Mesothelial cell of epicardium (in vitro differentiated cells): ENCODE data around the gene ANKRD39. TPM values are rescaled to one million over a fixed set of nuclear protein-coding genes. Genes with fewer than 3 reads are reported as not detected.

Experiments
- DNase-seq, 2 experiments: peaks; one replicate each; pipeline ENCODE4 v3.0.0; 2021; ENCODE audit warnings: low spot score in 2 of 2; ENCODE audit not compliant: unreplicated experiment in 2 of 2
- H3K27ac Mint-ChIP-seq: 2 replicates; pipeline ENCODE4 v1.8.0; 2021; ENCODE audit warnings: mixed read lengths
- H3K27me3 Mint-ChIP-seq: 2 replicates; pipeline ENCODE4 v1.8.0; 2021; ENCODE audit warnings: low read depth, mixed read lengths
- H3K36me3 Mint-ChIP-seq: 2 replicates; pipeline ENCODE4 v1.8.0; 2021; ENCODE audit warnings: mixed read lengths
- H3K4me1 Mint-ChIP-seq: 2 replicates; pipeline ENCODE4 v1.8.0; 2021; ENCODE audit warnings: mixed read lengths
- H3K4me3 Mint-ChIP-seq: 2 replicates; pipeline ENCODE4 v1.8.0; 2021; ENCODE audit warnings: mild to moderate bottlenecking, moderate library complexity, mixed read lengths
- H3K9me3 Mint-ChIP-seq: 2 replicates; pipeline ENCODE4 v1.8.0; 2021; ENCODE audit warnings: mixed read lengths
- total RNA-seq: library from RNA; stranded (reverse); gene quantifications from 3 replicates; pipeline ENCODE4 v1.2.1, GENCODE V29; 2021
- TF ChIP-seq, protein P1 (sequence below): fragments of 200-600 bp; sonication (generic); IDR thresholded peaks from one replicate; pipeline ENCODE4 v1.5.0; 2021; ENCODE audit warnings: antibody characterized with exemption; ENCODE audit not compliant: unreplicated experiment

Gene ANKRD39
- total RNA-seq, 1 donor from 2014 or later = 17.4 TPM

DNA sequence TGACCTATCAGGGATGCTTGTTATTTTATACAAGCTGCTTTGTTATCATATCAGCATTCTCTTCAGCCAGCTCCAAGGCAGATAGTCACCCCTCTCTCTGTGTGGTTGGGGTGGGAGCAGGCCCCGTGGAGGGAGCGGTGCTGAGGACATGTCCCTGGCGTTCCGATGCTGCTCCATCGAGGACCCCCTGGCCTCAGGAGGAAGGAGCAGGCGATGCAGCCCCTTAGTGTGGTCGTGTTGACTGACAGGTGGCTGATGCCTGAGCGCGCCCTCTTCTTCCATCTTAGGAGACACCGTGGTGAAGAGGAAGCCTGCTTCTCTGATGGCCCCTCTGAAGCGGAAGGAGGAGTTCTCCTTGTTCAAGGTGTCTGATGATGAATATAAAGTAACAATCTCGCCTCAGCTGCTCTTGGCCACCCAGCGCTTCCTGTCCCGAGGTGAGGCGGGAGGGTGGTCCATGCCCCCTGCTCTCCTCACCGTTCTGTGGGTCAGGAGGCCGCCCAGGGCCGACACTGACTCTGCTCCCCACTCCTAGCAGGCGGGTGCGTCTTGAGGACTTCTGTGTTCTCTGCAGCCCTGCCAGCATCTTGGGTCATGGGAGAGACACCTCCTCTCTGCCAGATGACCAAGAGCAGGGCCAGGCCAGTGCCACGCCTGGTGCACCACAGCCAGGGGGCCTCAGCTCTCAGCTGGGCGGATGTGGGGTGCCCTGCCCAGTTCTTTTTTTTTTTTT lies 31.1 kb downstream of the ANKRD39 start:
- no peak overlapping the region for H3K27ac Mint-ChIP-seq
- no peak overlapping the region for H3K4me3 Mint-ChIP-seq
- peaks cover 23% of the 10 kb centered on the region for H3K36me3 Mint-ChIP-seq
- no peaks in the 10 kb centered on the region for H3K9me3 Mint-ChIP-seq
- peaks cover 25% of the 10 kb centered on the region for H3K4me1 Mint-ChIP-seq
- no peaks in the 10 kb centered on the region for H3K27me3 Mint-ChIP-seq
- TF ChIP-seq, protein P1, sequence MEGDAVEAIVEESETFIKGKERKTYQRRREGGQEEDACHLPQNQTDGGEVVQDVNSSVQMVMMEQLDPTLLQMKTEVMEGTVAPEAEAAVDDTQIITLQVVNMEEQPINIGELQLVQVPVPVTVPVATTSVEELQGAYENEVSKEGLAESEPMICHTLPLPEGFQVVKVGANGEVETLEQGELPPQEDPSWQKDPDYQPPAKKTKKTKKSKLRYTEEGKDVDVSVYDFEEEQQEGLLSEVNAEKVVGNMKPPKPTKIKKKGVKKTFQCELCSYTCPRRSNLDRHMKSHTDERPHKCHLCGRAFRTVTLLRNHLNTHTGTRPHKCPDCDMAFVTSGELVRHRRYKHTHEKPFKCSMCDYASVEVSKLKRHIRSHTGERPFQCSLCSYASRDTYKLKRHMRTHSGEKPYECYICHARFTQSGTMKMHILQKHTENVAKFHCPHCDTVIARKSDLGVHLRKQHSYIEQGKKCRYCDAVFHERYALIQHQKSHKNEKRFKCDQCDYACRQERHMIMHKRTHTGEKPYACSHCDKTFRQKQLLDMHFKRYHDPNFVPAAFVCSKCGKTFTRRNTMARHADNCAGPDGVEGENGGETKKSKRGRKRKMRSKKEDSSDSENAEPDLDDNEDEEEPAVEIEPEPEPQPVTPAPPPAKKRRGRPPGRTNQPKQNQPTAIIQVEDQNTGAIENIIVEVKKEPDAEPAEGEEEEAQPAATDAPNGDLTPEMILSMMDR = no peak
- no peak for DNase-seq

DNA sequence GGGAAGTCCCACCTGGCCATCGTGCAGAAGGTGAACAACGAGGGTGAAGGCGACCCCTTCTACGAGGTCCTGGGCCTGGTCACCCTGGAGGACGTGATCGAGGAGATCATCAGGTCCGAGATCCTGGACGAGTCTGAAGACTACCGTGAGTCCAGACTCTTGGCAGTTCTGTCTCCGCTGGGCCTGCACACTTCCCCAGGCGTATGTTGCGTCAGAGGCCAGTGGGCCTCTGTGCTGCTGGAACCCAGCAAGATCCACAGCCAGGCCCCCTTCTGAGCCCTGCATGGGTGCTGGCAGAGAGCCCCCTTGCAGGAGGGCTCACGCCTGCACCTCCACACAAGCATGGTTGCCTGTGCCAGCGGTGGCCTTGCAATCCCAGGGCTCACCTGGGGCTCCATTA lies 32.8 kb downstream of the ANKRD39 start:
- Mint-ChIP-seq H3K27ac (no peak overlapping the region), H3K4me3 (no peak overlapping the region), H3K4me1 (peaks cover 36% of the 10 kb centered on the region), H3K27me3 (no peaks in the 10 kb centered on the region), H3K36me3 (peaks cover 20% of the 10 kb centered on the region), H3K9me3 (no peaks in the 10 kb centered on the region)
- TF ChIP-seq, protein P1 = no peak
- no peak for DNase-seq

DNA sequence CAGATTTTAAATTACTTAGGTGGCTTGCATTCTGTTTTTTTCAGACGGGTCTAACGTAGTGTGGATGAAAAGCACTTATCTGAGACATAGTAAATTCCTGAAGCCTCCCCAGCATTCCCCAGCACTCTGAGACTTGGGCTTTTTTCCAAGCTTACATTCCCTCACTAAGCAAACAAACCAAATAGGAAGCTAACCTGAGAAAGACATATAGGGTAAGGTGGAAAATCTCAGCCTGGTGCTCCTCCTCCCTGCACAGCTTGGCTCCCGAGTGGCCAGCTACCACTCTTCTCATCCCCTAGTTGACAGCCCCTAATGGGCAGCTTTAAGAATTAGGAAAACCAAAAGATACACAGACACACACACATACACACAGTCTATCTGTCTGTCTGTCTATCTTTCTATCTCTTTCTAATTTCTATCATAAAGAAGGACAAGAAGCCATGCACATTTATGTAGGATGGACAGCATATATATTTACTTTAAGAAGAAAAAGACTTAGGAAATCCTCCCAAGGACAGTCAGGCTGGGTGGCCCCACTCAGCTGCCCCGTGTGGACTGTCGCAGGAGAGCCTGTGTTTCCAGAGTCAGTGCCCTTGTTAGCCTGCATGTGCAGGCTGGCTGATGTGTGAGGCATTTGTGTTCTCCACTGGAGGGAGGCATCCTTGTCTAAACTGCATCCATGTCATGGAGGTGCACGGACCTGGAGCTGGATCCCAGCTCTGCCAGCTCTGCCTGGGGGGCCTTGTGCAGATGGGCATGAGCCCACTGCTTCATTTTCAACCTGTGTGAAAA lies 33.5 kb downstream of the ANKRD39 start:
- H3K4me1 Mint-ChIP-seq = peaks cover 44% of the 10 kb centered on the region
- TF ChIP-seq, protein P1 = no peak
- H3K36me3 Mint-ChIP-seq = peaks cover 15% of the 10 kb centered on the region
- no peak for DNase-seq
- H3K27ac Mint-ChIP-seq = peak overlapping the region; percentile 95
- H3K27me3 Mint-ChIP-seq = no peaks in the 10 kb centered on the region
- H3K4me3 Mint-ChIP-seq = no peak overlapping the region
- no peaks in the 10 kb centered on the region for H3K9me3 Mint-ChIP-seq

DNA sequence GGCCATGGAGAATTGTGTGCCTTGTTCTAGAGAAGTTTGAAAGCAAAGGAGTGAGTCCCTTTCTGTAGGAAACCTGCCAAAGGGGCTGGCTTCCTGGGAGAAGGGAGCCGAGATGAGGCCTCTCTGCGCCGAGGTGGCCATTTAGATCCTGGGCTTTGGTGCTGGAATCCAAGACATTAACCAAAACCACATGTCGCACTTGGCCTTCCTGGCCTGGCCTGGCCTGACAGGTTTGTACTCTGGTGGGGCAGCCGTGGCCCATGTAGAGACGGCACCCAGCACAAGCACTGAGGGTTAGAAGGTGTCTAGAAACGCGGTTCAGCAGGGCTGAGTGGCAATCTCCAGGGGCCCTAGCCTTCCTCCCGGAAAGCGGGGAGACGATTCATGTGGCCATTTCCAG lies 34.6 kb downstream of the ANKRD39 start:
- Mint-ChIP-seq H3K9me3 (no peaks in the 10 kb centered on the region), H3K4me3 (no peak overlapping the region), H3K27ac (peak overlapping the region; percentile 86), H3K36me3 (peaks cover 10% of the 10 kb centered on the region), H3K4me1 (peaks cover 55% of the 10 kb centered on the region), H3K27me3 (no peaks in the 10 kb centered on the region)
- TF ChIP-seq, protein P1 = no peak
- no peak for DNase-seq

DNA sequence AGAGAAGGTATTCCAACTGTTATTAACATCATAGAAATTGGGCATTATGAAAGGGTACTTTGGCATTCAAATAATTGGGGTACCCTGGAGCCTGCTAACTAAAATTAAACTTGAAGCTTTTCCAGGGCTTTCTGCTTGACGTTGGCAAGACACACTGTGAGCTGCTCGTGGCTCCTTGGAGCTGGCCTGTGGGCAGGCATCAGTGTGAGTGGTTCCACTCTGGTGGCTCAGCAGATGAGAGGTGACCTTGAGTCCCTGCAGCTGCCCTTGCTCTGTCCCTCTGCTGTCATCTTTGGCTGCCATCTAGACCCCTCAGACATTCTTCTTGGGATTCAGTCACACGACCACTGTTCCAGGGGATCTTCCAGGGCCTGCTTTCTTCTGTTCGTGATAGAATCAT lies 35.0 kb downstream of the ANKRD39 start:
- Mint-ChIP-seq H3K27ac (peak overlapping the region; percentile 86), H3K4me3 (no peak overlapping the region), H3K4me1 (peaks cover 59% of the 10 kb centered on the region), H3K9me3 (no peaks in the 10 kb centered on the region), H3K27me3 (no peaks in the 10 kb centered on the region), H3K36me3 (peaks cover 6% of the 10 kb centered on the region)
- no peak for DNase-seq
- TF ChIP-seq, protein P1 = no peak
